Lung microvascular endothelial cell (primary cell): ENCODE data around the gene C17orf113. TPM values are rescaled to one million over a fixed set of nuclear protein-coding genes. Genes with fewer than 3 reads are reported as not detected.
A peak's percentile ranks its signal among the peaks of the same experiment; 100 is the strongest.

Experiments
- DNase-seq, 2 donors: peaks; one replicate each; pipeline versions ENCODE4 v3.0.0 to v3.0.0-alpha.2; 2010; ENCODE audit warnings: low read depth in 2 of 2
- total RNA-seq: library from RNA; depleted of rRNA; stranded (reverse); fragments of >200 nt; gene quantifications from 2 replicates; pipeline ENCODE4 v1.2.1, GENCODE V29; 2014

The C17orf113 gene
- total RNA-seq, 1 donor from 2014 or later: 0.20 TPM

GRCh38 chr17:42072323-42073187 is 22.2 kb upstream of the C17orf113 start:
- DNase-seq: peak in 1 of 2 donors; percentile 23

GRCh38 chr17:42071810-42072209 is 21.4 kb upstream of the C17orf113 start:
- no peak for DNase-seq

DNA sequence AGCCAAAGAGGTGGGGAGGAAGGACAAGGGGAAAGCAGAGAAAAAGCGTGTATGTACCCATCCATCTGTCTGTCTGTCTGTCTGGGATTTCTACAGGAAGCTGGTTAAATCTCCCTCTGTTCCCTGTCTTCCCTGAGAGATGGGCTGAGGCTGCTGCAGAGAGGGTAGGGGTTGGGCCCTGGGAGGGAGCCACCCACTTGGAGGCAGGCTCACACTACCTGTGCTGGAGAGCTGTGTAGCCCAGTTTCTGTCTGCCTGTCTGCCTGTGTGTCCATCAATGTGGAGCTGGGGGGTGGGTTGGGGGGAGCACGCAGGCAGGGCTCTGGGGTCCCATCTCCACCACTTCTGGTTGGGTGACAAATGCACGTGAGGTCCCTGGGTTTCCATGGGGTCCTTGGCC is 18.6 kb upstream of the C17orf113 start:
- no peak for DNase-seq

- DNase-seq: peak; percentile 50 to 61
These were observed 17.1 kb upstream of the C17orf113 start for GRCh38 chr17:42067371-42068091.

DNA sequence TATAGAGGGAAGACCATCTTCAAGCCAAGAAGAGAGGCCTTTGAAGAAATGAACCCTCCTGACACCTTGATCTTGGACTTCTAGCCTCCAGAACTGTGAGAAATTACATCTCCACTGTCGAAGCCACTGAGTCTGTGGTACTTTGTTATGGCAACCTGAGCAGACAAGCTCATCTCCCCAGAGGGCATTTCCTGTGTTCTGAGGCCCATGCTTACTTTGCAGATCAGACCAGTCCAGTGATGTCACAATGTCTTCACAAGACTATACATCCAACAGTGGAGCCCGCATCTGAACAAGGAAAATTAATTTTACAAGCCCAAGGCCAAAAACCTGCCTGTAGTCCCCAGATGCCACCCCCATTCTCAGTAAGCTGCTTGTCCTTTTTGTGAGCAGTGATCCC is 14.8 kb upstream of the C17orf113 start:
- DNase-seq: no peak

GRCh38 chr17:42062681-42063080 is 12.3 kb upstream of the C17orf113 start:
- no peak for DNase-seq

DNA sequence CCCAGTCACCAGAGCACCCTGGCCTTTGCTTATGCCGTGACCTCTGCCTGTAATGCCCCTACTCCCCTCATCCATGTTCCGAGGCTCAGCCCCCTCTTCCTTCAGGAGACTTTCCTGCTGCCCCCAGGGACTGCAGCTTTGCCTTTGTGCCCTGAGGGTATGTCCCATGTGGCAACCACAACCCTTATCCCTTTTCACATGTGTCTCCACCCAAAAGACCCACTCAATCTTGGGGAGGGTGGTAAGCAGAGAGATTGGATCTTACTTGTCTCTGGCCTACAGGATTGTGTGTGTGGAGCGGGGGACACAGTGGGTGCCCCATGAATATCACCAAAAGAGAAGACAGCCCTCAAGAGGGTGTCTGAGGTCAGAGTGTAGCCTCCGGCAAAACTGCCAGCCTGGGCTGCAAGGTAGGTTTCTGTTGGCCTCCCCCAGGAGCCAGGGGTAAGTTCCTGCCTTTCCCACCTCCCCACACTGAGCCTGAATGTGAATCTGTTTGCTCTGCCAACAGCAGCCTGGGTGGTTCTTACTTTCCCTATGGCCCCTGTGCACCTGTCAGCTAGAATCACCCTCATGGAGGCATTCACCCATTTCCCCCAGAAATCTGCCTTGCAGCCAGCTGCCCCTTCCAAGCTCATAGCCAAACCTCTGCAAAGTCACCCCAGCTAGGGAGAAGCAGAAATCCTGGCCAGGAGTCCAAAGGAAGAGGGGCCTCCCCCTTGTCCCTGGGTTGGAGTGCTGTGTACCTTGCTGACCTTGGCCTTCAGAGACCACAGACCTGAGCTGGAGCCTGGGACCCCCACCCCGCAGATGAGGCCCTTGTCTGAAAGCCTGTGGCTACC is 11.5 kb upstream of the C17orf113 start:
- DNase-seq: no peak

DNA sequence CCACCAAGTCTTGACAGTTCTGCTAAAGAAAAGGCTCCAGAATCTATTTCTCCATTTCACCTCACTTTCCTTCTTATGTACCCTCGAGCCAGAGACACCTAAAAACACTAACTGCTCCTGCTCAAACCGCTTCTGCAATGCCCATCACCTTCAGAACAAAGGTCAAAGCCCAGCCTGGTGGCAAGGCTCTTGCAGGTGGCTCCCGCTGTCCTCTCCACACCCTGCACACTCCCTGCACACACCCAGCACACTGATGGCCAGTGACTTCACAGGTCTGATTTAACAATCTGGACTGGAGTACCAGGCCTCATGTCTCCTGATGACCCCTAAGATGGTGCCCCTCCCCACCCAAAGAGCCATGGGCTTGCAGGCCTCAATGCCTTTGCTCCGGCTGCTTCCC is 9.8 kb upstream of the C17orf113 start:
- DNase-seq: no peak

DNA sequence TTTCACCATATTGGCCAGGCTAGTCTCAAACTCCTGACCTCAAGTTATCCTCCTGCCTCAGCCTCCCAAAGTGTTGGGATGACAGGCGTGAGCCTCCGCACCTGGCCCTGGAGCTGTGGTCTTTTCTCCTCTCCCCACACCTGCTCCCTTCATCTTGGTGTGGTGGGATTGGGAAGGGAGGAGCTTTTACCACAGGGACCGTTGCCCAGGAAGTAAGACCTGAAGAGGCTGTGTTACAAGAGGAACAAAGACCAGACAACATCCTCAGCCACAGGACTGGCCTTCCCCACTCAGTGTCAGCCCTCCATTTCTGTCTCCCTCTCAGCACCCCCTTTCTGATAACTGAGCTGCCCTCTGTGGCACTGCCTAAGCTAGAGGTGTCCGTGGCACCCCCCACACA is 9.4 kb upstream of the C17orf113 start:
- no peak for DNase-seq

DNA sequence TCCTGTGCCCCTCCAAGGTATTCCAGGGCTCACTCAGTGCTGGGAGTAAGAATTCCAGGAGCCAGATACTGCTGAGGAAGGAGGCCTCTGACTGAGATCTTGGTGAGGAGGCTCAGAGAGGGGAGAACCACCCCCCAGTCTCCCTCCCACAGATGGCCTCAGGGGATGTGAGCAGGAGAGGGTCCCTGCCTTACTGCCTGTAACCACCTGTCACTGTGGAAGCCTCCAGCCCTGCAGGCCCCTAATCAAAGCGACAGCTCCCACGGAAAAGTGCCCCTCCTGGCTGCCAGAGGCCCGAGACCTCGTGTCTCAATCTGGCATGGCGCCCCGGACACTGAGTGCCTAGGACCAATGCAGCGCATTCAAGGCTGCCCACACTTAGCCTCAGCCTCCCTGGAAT is 7.7 kb upstream of the C17orf113 start:
- no peak for DNase-seq

DNA sequence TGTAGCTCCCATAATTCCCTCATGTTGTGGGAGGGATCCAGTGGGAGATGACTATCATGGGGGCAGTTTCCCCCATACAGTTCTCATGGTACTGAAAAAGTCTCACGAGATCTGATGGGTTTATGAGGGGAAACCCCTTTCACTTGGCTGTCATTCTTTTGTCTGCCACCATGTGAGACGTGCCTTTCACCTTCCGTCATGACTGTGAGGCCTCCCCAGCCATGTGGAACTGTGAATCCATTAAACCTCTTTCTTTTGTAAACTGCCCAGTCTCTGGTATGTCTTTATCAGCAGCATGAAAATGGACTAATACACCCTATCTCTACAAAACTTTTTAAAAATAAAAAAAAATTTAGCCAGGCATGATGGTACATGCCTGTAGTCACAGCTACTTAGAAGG is 6.2 kb upstream of the C17orf113 start:
- DNase-seq: no peak

- DNase-seq: no peak
These were observed 5.1 kb upstream of the C17orf113 start for GRCh38 chr17:42055496-42055895.

DNA sequence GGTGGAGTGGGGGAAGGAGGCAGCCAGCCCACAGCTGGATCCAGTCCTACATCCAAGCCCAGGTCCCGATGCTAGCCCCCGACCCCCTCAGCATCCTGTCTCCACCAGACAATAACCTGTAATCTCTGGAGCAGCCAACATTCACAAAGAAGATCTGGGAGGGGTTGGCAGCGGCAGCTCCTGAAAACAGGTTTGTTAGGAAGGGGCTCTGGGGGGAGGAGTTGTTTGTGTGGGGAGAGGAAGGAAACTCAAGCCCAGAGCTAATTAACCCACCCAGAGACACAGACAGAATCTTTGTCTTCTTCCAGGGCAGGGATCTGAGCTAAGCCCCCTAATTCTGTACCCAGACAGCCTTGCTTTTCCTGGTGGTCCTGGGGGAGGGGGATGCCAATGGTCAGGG is 4.6 kb upstream of the C17orf113 start:
- no peak for DNase-seq

GRCh38 chr17:42053731-42054500 is 3.5 kb upstream of the C17orf113 start:
- DNase-seq: no peak

DNA sequence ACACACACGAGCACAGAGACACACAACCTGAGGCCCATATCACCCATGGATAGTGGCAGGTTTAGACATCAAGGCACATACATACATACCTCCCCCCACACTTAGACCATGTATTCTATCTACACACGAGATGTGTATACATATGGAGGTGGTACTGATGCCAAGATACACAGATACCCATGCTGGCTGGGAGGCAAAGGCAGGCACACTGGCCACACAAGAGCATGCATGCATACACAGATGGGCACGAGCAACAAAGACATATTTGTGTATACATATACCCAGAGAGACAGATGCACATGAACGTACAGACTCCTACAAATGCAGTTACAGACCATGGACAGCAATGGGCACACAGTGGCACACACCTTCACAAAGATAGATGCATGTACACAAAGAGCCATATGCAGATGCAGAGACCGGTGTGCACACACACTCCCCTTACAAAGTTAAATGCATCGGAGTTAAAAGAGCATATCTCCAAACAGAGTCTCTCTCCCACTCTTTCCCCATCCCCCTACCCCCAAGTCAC is 2.0 kb upstream of the C17orf113 start:
- no peak for DNase-seq

GRCh38 chr17:42051645-42052044 is 1.2 kb upstream of the C17orf113 start:
- DNase-seq: no peak

- no peak for DNase-seq
These were observed 606 bp upstream of the C17orf113 start for GRCh38 chr17:42051013-42051400.

DNA sequence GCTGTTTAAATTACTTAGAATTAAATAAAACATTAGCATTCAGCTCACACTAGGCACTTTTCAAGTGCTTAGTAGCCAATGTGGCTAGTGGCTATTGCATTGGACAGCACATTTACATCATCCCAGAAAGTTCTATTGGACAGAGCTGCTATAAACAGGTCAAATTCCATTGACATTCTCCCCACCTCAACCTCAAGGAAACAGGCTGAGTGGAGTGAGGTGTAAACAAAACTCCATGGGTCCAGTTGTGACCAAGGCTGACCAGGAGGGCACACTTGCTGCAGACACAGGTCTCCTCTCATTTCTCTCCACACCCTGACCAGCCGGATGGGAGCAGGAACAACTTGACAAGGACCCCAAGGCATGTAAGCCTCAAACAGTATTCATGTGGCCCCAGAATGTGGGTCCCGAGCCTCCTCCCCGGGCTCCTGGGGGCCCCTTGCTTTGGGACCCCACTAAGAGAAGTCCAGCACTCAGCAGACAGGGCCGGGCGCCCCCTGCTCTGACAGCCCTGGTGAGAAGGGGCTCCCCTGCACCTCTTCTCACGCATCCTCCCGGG is 488 bp downstream of the C17orf113 start:
- DNase-seq: no peak

DNA sequence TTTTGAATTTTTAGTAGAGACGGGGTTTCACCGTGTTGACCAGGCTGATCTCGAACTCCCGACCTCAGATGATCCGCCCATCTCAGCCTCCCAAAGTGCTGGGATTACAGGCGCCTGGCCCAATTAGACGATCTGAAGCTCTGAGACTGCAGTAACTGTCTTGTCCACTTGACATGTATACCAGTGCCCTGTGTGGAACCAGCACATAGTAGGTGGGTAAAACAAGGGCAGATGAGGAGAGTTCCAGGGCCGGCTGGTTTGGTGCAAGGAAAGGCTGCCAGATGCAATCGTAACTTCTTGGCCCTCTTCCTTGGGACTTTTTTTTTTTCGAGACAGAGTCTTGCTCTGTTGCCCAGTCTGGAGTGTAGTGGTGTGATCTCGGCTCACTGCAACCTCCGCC is 3.1 kb downstream of the C17orf113 start:
- no peak for DNase-seq

DNA sequence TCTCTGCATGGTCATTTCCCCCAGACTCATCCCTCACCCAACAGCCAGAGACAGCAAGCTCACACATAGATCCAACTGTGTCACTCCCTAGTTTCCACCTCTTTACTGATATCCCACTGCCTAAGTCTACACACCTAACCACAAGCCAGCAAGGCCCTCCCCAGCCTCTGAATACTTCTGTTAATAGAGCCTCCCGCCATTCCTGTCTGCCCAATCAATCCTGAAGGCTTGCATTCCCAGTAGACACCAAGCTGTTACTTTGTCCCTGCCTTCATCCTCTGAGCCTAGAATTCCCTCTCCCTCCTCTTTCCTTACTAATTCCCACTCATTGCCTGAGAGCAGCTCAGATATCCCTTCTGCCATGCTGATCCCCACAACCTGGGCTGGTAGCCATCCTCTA is 4.7 kb downstream of the C17orf113 start:
- no peak for DNase-seq
